ENCODE data around the gene TMEM229A.
"Not testable (repeated sequence)": the region's sequence is repeated elsewhere in the genome, so short reads cannot be mapped to it uniquely, and the experiment has no call there.

The TMEM229A gene

DNA sequence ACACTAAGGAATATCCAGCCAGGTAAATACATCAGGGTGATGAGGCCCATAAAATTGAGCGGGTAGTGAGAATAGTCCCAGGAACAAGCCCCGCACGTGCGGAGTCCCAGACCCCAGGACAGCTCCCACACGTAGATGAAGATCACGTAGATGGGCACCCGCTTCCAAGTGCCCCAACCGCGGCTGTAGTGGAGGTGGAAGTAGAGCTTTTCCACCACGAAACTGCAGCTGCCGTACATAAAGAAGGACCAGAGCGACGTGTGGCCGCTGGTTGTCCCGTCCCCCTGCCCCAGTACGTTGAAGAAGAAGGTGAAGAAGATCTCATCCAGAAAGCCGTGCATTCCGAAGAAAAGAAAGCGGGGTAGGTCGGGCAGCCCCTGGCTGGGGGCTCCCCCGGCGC, 948 bp downstream of the TMEM229A start:
- Histone ChIP-seq H3K9me3 (ENCODE audit: control insufficient read depth, low read length) (no peaks in the 10 kb centered on the region), H3K27me3 (replicated peaks; ENCODE audit: control insufficient read depth, insufficient read depth, low read length) (peaks cover 31% of the 10 kb centered on the region), H3K36me3 (ENCODE audit: control insufficient read depth, insufficient read depth, low read length, severe bottlenecking) (no peaks in the 10 kb centered on the region), H3K9ac (ENCODE audit: low read length) (no peak overlapping the region), H3K4me3 (ENCODE audit: low read length) (peak overlapping the region; percentile 59), H3K4me1 (ENCODE audit: control insufficient read depth, insufficient read depth, low read length) (peaks cover 3% of the 10 kb centered on the region)
- no peak for DNase-seq (ENCODE audit: low read depth)

DNA sequence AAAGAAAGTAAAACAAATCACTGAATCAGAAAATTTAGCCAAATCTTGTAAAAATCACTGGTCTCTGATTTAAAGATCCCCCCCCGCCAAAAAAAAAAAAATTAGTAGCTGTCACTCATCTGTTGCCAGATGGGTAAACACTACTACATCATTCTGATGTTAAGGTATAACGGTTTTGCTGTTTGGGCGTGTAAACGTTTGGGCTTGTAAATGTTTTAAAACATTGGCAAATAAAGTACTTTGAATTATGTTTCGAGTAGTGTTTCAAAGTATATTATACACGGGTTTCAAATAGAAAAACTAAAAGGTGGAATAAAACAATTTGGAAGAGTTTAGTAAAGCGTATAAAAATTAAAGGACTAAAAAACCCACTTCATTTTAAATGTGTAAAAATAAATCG, 1.5 kb downstream of the TMEM229A start:
- H3K27me3 ChIP-seq (replicated peaks; ENCODE audit: control insufficient read depth, insufficient read depth, low read length), result peaks cover 31% of the 10 kb centered on the region
- H3K9me3 ChIP-seq (ENCODE audit: control insufficient read depth, low read length), result no peaks in the 10 kb centered on the region
- no peak overlapping the region for H3K4me3 ChIP-seq (ENCODE audit: low read length)
- peaks cover 3% of the 10 kb centered on the region for H3K4me1 ChIP-seq (ENCODE audit: control insufficient read depth, insufficient read depth, low read length)
- DNase-seq (ENCODE audit: low read depth), result no peak
- no peak overlapping the region for H3K9ac ChIP-seq (ENCODE audit: low read length)
- no peaks in the 10 kb centered on the region for H3K36me3 ChIP-seq (ENCODE audit: control insufficient read depth, insufficient read depth, low read length, severe bottlenecking)

DNA sequence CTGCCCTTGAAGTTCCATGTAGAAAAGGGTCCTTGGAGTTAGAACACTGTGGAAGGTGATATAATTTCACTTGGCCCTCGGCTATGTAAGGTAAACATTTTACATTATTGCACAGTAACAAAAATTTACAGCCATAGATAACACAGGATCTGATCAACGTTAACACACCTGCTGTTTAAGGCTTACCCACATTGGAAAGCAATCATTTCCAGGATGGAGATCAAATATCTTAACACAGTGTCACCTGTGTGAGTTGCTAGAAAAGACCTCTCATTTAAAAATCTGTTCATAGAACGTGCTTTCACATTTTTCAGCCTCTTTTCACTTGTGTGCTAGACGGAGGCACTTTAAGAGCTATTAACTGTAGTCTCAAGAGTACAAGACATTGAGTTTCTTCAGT, 1.9 kb downstream of the TMEM229A start:
- Histone ChIP-seq H3K4me3 (ENCODE audit: low read length) (no peak overlapping the region), H3K27me3 (replicated peaks; ENCODE audit: control insufficient read depth, insufficient read depth, low read length) (peaks cover 31% of the 10 kb centered on the region), H3K9ac (ENCODE audit: low read length) (no peak overlapping the region), H3K4me1 (ENCODE audit: control insufficient read depth, insufficient read depth, low read length) (peaks cover 3% of the 10 kb centered on the region), H3K36me3 (ENCODE audit: control insufficient read depth, insufficient read depth, low read length, severe bottlenecking) (no peaks in the 10 kb centered on the region), H3K9me3 (ENCODE audit: control insufficient read depth, low read length) (no peaks in the 10 kb centered on the region)
- no peak for DNase-seq (ENCODE audit: low read depth)

DNA sequence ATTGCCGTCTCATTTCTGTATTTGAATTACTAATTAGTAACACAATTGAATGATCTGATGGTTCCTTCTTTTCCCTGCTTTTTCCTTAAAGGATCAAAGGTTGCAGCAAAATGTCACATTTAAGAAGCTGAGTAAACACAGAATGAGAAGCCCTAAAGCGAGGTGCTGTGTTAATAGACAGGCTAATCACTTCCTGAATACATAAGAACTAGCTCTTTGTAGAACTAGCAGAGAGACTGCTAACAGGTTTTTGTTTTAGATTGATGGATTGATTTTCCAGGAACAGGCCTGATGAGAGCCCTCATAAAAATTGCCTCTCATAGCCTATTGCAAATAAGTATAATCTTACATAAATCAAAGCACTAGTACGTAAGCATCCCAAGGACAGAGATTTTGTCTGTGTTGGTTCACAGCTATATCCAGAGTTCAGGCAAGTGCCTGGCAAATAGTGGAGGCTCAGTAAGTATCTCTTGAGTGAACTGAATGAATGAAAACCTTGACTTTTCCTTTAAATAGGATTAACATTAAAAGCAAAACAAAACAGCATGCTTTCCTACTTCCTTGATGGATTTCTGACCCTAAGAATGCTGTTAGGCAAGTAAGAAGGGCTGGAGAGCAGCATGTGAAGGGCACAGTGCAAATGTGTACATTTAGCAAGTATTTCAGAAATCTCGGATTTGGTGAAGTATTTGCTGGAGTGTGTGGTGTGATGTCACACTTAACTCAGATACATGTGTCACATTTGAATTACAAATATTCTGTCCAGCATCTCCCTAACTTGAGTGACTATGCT, 3.3 kb downstream of the TMEM229A start:
- Histone ChIP-seq H3K9ac (ENCODE audit: low read length) (no peak overlapping the region), H3K36me3 (ENCODE audit: control insufficient read depth, insufficient read depth, low read length, severe bottlenecking) (no peaks in the 10 kb centered on the region), H3K27me3 (replicated peaks; ENCODE audit: control insufficient read depth, insufficient read depth, low read length) (peaks cover 30% of the 10 kb centered on the region), H3K9me3 (ENCODE audit: control insufficient read depth, low read length) (no peaks in the 10 kb centered on the region), H3K4me3 (ENCODE audit: low read length) (no peak overlapping the region), H3K4me1 (ENCODE audit: control insufficient read depth, insufficient read depth, low read length) (peaks cover 3% of the 10 kb centered on the region)
- DNase-seq (ENCODE audit: low read depth), result no peak

DNA sequence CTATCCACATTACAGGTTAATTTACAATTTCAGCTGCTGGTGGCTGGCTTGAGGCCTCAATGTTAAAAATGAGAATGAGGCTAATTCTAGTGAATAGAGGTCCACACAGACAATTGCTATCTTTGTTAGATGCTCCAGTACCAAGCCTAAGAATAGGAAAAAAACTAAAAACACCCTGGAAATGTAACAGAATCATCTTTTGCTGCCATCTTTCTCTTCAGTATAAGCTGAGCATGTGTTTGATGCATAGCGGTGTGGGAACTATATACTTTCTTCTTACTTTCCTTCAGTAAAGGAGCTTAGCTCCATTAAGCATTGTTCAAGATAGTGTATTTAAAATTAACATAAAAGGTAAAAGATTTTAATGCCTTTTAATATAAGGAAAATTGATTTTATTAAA, 5.6 kb downstream of the TMEM229A start:
- no peak overlapping the region for H3K4me3 ChIP-seq (ENCODE audit: low read length)
- DNase-seq (ENCODE audit: low read depth), result no peak
- H3K9ac ChIP-seq (ENCODE audit: low read length), result no peak overlapping the region
- H3K27me3 ChIP-seq (replicated peaks; ENCODE audit: control insufficient read depth, insufficient read depth, low read length), result peaks cover 26% of the 10 kb centered on the region
- H3K9me3 ChIP-seq (ENCODE audit: control insufficient read depth, low read length), result no peaks in the 10 kb centered on the region
- no peaks in the 10 kb centered on the region for H3K4me1 ChIP-seq (ENCODE audit: control insufficient read depth, insufficient read depth, low read length)
- H3K36me3 ChIP-seq (ENCODE audit: control insufficient read depth, insufficient read depth, low read length, severe bottlenecking), result no peaks in the 10 kb centered on the region

DNA sequence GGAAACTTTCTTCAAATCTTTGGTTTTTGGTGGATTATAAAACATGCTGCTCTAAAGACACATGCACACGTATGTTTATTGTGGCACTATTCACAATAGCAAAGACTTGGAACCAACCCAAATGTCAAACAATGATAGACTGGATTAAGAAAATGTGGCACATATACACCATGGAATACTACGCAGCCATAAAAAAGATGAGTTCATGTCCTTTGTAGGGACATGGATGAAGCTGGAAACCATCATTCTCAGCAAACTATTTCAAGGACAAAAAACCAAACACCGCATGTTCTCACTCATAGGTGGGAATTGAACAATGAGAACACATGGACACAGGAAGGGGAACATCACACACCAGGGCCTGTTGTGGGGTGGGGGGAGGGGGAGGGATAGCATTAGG, 8.5 kb downstream of the TMEM229A start:
- not testable (repeated sequence) for H3K4me1 ChIP-seq (ENCODE audit: control insufficient read depth, insufficient read depth, low read length); H3K36me3 ChIP-seq (ENCODE audit: control insufficient read depth, insufficient read depth, low read length, severe bottlenecking); DNase-seq (ENCODE audit: low read depth)

DNA sequence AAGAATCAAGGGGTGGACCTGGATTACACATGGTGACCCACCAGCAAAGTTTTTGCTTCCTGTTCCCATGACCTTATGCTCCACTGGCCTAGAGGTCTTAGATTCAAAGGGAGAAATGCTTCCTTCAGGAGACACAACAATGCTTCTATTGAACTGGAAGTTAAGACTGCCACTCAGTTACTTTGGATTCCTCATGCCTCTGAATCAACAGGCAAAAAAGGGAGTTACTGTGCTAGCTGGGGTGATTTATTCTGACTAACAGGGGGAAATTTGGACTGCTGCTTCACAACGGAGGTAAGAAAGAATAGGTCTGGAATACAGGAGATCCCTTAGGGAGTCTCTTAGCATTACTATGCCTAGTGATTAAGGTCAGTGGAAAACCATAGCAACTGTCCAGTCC, 10.3 kb downstream of the TMEM229A start:
- no peak overlapping the region for H3K4me3 ChIP-seq (ENCODE audit: low read length)
- H3K4me1 ChIP-seq (ENCODE audit: control insufficient read depth, insufficient read depth, low read length), result no peaks in the 10 kb centered on the region
- no peak overlapping the region for H3K9ac ChIP-seq (ENCODE audit: low read length)
- H3K27me3 ChIP-seq (replicated peaks; ENCODE audit: control insufficient read depth, insufficient read depth, low read length), result no peaks in the 10 kb centered on the region
- no peaks in the 10 kb centered on the region for H3K36me3 ChIP-seq (ENCODE audit: control insufficient read depth, insufficient read depth, low read length, severe bottlenecking)
- DNase-seq (ENCODE audit: low read depth), result no peak
- no peaks in the 10 kb centered on the region for H3K9me3 ChIP-seq (ENCODE audit: control insufficient read depth, low read length)

More for the DNA sequence above, 8.5 kb downstream of the TMEM229A start:
- H3K9ac ChIP-seq (ENCODE audit: low read length); H3K9me3 ChIP-seq (ENCODE audit: control insufficient read depth, low read length); H3K4me3 ChIP-seq (ENCODE audit: low read length); H3K27me3 ChIP-seq (replicated peaks; ENCODE audit: control insufficient read depth, insufficient read depth, low read length): not testable (repeated sequence)

DNA sequence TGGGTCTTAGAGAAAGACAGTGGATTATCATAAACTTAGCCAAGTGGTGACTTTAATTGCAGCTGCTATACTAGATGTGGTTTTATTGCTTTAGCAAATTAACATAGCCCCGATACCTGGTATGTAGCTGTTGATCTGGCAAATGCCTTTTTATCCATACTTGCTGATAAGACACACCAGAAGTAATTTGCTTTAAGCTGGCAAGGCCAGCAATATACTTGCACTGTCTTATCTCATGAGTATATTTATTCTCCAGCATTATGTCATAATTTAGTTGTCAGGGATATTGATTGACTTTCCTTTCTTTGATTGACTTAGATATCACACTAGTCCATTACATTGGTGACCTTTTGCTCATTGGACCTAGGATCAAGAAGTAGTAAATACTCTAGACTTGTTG, 12.8 kb downstream of the TMEM229A start:
- Histone ChIP-seq H3K9ac (ENCODE audit: low read length) (no peak overlapping the region), H3K4me3 (ENCODE audit: low read length) (no peak overlapping the region), H3K27me3 (replicated peaks; ENCODE audit: control insufficient read depth, insufficient read depth, low read length) (no peaks in the 10 kb centered on the region), H3K36me3 (ENCODE audit: control insufficient read depth, insufficient read depth, low read length, severe bottlenecking) (no peaks in the 10 kb centered on the region), H3K9me3 (ENCODE audit: control insufficient read depth, low read length) (no peaks in the 10 kb centered on the region), H3K4me1 (ENCODE audit: control insufficient read depth, insufficient read depth, low read length) (no peaks in the 10 kb centered on the region)
- DNase-seq (ENCODE audit: low read depth), result no peak

DNA sequence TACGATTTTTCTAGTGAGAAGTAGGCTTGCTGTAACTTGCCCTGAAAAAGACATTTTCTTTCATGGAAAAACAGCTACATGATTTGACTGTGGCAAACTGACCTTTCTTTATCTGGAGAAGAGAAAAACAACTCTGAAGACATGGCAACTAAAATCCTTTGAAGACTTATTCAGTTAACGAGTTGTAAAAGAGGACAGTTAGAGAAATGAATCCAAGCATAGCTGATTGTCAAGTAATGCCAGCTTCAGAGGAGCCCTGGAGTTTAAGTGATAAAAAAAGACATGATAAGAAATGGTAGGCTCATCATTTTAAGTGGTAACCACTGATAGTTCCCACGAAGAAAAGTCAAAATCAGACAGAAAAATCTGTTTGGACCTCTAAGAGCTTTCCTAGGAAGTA, 19.6 kb downstream of the TMEM229A start:
- H3K4me3 ChIP-seq (ENCODE audit: low read length), result no peak overlapping the region
- H3K9ac ChIP-seq (ENCODE audit: low read length), result no peak overlapping the region
- H3K4me1 ChIP-seq (ENCODE audit: control insufficient read depth, insufficient read depth, low read length), result no peaks in the 10 kb centered on the region
- no peaks in the 10 kb centered on the region for H3K36me3 ChIP-seq (ENCODE audit: control insufficient read depth, insufficient read depth, low read length, severe bottlenecking)
- no peaks in the 10 kb centered on the region for H3K9me3 ChIP-seq (ENCODE audit: control insufficient read depth, low read length)
- no peaks in the 10 kb centered on the region for H3K27me3 ChIP-seq (replicated peaks; ENCODE audit: control insufficient read depth, insufficient read depth, low read length)
- DNase-seq (ENCODE audit: low read depth), result no peak

DNA sequence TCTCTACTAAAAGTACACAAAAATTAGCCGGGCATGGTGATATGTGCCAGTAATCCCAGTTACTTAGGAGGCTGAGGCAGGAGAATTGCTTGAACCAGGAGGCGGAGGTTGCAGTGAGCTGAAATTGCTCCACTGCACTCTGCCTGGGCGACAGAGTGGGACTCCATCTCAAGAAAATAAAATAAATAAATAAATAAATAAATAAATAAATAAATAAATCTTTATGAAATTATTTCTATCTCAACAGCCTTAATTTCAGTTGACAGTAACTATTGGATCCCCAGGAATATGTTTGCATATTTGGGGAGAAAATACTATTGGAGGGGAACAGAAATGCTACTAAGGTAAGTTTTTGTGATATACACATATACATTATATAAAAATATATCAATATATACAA, 20.0 kb downstream of the TMEM229A start:
- DNase-seq (ENCODE audit: low read depth), result no peak
- H3K4me3 ChIP-seq (ENCODE audit: low read length), result no peak overlapping the region
- no peaks in the 10 kb centered on the region for H3K36me3 ChIP-seq (ENCODE audit: control insufficient read depth, insufficient read depth, low read length, severe bottlenecking)
- H3K27me3 ChIP-seq (replicated peaks; ENCODE audit: control insufficient read depth, insufficient read depth, low read length), result no peaks in the 10 kb centered on the region
- no peaks in the 10 kb centered on the region for H3K4me1 ChIP-seq (ENCODE audit: control insufficient read depth, insufficient read depth, low read length)
- H3K9me3 ChIP-seq (ENCODE audit: control insufficient read depth, low read length), result no peaks in the 10 kb centered on the region
- no peak overlapping the region for H3K9ac ChIP-seq (ENCODE audit: low read length)

DNA sequence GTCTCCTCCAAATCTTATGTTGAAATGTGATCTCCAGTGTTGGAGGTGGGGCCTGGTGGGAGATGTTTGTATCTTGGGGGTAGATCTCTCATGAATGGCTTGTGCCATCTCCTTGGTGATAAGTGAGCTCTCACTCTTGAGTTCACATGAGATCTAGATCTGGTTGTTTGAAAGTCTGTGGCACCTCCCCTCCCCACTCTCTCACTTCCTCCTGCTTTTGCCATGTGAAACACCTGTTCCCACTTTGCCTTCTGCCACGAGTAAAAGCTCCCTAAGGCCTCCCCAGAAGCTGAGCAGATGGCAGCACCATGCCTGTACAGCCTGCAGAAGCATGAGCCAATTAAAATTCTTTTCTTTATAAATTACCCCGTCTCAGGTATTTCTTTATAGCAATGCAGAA, 23.5 kb downstream of the TMEM229A start:
- no peak for DNase-seq (ENCODE audit: low read depth)

DNA sequence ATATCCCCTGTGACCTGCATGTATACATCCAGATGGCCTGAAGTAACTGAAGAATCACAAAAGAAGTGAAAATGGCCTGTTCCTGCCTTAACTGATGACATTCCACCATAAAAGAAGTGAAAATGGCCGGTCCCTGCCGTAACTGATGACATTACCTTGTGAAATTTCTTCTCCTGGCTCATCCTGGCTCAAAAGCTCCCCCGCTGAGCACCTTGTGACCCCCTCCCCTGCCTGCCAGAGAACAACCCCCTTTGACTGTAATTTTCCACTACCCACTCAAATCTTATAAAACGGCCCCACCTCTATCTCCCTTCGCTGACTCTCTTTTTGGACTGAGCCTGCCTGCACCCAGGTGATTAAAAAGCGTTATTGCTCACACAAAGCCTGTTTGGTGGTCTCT, 24.6 kb downstream of the TMEM229A start:
- not testable (repeated sequence) for H3K4me3 ChIP-seq (ENCODE audit: low read length); H3K9ac ChIP-seq (ENCODE audit: low read length); H3K27me3 ChIP-seq (replicated peaks; ENCODE audit: control insufficient read depth, insufficient read depth, low read length); H3K9me3 ChIP-seq (ENCODE audit: control insufficient read depth, low read length); H3K4me1 ChIP-seq (ENCODE audit: control insufficient read depth, insufficient read depth, low read length); H3K36me3 ChIP-seq (ENCODE audit: control insufficient read depth, insufficient read depth, low read length, severe bottlenecking); DNase-seq (ENCODE audit: low read depth)

More for the DNA sequence above, 23.5 kb downstream of the TMEM229A start:
- H3K27me3 ChIP-seq (replicated peaks; ENCODE audit: control insufficient read depth, insufficient read depth, low read length), result no peaks in the 10 kb centered on the region
- H3K4me1 ChIP-seq (ENCODE audit: control insufficient read depth, insufficient read depth, low read length), result no peaks in the 10 kb centered on the region
- H3K4me3 ChIP-seq (ENCODE audit: low read length), result no peak overlapping the region
- no peaks in the 10 kb centered on the region for H3K9me3 ChIP-seq (ENCODE audit: control insufficient read depth, low read length)
- no peak overlapping the region for H3K9ac ChIP-seq (ENCODE audit: low read length)
- no peaks in the 10 kb centered on the region for H3K36me3 ChIP-seq (ENCODE audit: control insufficient read depth, insufficient read depth, low read length, severe bottlenecking)

Measured in adipocyte (in vitro differentiated cells).